ENCODE results near the gene OPALIN. TPM values are rescaled to one million over a fixed set of nuclear protein-coding genes. Genes with fewer than 3 reads are reported as not detected.
"Not testable (repeated sequence)": the region's sequence is repeated elsewhere in the genome, so short reads cannot be mapped to it uniquely, and the experiment has no call there.

The OPALIN gene
- total RNA-seq, 1 donor from 2014 or later = 1.4 TPM

DNA sequence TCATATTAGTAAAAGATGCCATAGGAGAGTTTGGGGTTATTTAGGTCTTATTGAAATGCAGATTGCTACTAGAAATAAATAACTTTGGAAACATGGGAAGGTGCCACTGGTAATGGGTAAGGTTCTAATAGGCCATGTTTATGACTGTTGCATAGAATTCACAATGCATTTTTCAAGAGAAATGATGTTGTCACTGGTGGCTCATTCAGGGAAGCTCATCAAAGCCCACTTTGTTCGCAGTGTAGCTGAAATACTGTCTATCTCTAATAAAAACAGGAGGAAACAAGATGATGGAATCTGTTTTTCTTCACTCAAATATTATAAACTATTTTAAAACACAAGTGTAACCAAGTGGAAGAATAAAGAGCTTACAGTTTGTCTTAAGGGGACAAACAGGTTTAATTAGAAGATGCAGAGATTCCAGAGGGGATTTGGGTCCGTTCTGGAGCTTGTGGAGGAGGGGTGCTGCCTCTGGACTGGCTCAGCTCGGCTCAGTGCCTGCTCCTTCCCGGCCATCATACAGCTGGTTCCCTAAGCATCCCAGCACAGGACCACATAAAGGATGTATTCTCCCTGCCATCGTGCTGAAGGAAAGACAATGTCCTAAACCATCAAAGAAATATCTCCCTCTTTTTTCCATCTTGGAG is 20.4 kb downstream of the OPALIN start:
- no peak for DNase-seq (ENCODE audit: low spot score)

DNA sequence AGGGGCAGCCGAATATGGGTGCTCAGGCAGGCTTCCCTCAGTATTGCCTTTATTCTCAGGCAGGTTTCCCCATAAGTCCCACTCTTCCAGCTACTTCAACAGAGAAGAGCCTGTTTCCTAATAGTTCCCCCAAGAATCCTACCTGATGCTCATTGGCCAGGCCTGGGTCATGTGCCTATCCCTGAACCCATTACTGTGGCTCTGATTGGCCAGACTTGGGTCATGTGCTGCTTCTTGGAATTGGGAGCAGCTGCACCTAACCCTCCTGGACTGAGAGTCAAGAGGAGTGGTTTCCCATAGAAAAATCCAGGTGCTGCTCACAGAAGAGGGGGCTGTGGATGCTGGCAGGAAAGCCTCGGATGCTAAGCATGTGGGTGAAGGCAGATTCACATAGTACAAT is 21.7 kb downstream of the OPALIN start:
- DNase-seq (ENCODE audit: low spot score) = no peak

DNA sequence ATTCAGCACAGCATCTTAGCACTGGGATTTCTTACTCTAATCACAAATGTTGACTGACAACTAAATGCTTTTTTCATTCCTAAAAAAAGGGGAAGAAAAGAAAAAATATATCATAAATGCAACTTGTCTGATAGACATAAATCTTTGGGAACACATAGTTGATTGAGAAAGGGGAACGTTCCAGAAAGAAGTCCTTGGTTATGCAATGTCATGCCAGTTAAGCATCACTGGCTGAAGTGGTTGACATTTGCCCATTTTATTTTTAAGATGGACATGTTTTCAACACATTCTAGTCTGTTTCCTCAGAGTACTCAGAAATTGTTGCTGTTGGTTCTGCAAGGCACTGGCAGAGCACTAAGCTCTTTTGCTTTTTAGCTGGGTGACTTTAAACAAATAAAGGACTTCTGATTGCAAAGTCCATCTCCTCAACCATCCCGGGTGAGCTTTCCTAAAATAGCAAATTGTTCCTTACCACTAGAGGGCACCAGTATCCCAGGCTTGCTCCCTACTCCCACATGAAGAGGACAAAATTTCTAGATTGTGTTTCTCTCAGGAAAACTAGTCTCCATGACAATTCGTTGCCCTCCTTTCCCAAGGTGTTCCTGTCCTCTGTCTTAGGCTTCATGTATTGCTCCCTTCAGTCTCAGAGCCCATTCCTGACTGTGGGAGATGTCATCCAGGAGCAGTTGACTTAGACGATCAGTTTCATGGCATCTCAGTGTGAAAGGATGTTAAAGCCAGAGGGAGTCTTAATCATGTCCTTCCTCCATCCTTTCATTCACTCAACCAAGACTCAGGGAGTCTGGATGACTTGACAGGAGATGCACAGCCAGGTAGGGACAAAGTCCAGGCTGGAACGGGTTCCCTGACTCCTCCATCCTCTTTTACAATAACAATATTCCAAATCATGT is 23.9 kb downstream of the OPALIN start:
- DNase-seq (ENCODE audit: low spot score) = peak; percentile 29

DNA sequence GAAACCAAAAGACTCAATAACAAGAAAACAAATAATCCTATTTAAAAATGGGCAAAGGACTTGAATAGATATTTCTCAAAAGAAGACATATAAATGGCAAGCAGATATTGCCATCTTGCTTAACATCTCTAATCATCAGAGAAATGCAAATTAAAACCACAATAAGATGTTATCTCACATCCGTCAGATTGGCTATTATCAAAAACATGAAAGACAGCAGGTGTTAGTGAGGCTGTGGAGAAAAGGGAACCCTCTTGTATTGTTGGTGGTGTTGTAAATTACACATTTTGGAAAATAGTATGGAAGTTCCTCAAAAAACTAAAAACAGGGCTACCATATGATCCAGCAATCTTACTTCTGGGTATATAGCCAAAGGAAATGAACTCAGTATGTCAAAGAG is 25.7 kb downstream of the OPALIN start:
- no peak for DNase-seq (ENCODE audit: low spot score)

DNA sequence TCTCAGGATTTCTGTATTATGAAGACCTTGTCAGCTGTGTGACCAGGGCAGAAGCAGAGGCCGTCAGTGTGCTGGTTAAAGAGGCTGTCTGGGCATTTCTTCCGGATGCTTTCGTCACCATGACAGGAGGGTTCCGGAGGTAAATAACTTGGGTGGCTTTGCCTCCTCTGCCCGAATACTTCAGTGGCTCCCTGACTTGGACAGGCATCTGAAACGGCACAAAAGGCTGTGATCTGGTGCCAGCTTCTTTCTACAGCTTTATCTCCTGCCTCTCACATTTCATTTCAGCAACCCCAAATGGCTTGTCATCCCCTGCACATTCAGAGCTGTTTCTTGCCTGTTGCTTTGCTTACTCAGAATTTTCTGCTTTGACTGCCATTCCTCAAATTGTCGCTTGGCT is 31.3 kb downstream of the OPALIN start:
- DNase-seq (ENCODE audit: low spot score) = no peak

DNA sequence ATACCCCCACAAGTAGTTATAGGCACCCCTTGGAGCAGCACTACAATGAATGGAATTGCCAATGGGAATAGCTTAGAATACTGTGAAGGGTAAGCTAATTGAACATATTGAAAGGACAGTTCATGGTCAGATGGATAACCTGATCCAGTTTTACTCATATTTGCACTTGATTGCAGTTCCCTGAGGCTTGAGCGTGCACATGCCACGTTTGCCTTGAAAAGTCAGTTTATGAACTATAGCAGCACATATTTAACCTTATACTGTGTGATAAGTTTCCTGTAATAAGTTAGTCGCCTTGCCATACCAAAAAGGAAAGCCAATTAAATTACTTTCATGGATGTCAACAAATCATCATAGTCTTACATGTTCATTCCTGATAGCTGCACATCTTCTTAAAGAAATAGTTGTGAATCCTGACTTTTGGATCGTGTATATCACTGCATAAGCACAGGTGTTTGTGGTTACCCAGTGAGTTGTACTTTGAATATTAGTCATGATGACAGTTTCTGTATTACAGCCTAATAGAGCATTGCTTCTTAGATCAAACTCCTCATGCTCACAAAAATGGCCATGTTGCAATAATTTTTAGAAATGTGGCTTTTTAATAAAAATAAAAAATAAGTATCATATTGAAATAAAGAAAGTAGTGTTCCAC is 33.0 kb downstream of the OPALIN start:
- no peak for DNase-seq (ENCODE audit: low spot score)

DNA sequence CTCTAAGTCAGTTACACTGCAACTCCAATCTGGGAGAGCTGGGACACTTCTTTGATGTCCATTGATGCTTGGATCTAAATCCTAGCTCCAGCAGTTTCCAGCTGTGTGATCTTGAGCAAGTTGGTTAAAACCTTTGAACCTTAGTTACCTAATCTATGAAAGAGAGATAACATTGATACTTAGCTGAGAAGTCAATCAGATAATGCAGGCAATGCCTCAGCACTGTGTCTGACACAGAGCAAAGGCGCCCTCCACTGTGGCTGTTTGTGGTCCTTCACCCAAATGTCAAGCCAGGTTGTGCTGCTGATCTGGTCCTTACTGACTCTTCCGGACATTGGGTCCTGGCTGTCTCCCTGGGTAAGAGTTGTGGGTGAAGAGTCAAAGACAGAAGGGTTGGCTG is 34.4 kb downstream of the OPALIN start:
- DNase-seq (ENCODE audit: low spot score) = no peak

DNA sequence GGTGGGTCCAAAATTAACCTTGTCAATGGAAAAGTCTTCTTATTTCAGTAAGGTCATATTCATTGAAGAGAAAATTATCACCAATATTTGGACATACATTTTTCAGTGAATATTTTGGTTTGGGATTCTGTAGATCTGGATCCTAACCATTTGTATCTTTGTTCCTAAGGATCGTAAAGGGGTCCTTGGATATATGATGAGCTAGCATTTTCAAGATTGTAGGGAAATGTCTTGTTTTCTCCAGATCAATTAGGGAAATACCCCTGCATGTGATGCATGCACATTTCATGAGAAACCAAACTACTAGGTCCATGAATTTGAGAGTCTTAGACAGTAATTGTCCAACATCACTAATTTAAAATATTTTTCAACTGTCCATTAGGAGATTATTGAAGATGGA is 36.5 kb downstream of the OPALIN start:
- no peak for DNase-seq (ENCODE audit: low spot score)

DNA sequence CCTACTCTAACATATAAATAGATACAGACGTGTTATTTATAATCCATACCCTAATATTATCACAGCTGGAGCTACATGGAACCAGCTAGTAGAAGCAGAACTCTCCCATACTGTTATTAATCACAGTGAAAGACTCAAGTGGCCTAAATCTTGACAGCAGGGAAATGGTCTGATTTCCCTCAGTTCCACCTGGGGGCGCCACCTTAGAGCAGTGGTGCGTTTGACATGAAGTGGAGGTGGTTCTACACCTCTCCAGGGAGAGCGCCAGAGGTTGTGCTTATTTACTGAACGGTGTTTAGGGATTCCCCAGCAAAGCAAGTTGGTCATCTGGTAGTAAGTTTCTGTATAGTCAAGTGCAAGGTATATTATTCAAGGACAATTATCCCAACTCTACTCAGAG is 37.0 kb downstream of the OPALIN start:
- no peak for DNase-seq (ENCODE audit: low spot score)

DNA sequence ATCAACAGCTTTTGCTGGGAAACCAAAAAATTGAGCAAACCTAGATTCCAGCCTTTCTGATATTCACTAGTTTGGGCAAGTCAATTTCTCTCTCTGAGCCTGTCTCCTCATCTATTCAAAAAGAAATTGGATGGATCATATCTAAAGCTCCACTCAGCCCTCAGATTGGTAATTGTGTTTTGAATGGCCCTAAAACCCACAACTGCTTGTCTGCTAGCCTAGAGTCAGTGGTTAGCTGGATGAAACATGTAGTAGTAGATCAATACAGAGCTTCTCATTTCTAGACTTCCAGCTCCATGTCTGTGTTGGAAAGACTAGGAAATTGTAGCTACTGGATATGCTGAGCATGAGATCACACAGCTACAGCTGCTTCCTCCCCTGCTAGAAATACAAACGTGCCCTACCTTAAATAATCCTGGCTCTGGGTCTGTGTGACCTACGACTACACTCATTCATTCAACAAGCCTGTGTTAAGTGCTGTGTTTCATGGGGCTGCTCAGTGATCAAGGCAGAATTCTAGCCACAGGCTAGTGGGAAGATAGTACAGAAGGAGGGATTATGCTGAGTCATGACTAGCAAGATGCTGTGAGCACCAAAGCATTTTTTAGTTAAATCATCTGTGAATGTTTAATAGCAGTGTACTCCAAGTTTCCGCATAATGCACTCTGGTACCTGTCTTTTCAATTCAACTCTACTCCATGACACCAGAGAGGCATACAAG is 38.9 kb downstream of the OPALIN start:
- DNase-seq (ENCODE audit: low spot score) = peak; percentile 17

DNA sequence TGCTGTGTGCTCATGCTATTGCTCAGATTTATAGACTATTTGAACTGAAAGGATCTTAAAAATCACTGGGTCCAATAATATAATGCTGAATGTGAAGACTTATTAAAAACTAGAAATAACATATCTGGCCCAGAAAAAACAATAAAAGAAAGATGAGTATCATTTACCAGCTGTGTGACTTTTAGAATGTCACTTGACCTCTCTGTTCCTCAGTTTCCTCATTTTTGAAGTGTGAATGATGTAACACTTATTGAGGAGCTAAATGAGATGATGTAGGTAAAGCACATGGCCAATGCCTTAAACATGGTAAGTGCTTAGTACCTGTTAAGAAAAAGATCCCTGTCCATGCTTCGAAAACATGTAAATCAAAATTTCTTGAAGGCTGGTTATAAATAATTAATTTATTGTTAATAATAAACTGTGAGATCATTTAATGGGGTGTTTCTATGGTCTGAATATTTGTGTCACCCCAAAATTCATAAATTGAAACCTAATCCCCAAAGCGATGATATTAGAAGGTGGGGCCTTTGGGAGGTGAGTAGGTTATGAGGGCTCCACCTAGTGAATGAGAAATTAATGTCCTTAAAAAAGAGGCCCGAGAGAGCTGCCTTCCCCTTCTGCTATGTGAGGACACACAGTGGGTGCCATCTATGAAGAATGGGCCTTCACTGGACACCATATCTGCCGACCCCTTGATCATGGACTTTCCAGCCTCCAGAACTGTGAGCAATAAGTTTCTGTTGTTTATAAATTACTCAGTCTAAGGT is 41.6 kb downstream of the OPALIN start:
- no peak for DNase-seq (ENCODE audit: low spot score)

DNA sequence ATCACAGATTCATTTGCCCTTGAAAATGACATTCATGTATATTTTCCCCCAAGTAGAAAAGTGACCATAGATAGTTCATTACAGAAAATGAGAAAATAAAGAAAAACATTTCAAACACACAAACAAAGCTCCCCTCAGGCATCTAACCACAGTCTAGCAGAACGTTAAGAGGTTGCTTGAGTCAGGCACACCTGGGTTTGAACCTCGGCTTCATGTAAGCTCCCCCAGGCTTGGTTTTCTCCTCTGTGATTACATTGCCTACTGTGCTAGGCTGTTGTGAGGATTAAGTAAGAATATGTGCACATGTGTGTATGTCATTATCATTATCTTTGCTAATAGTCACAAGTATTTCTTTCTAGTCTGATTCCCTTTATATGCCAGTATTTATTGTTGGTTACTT is 45.5 kb downstream of the OPALIN start:
- DNase-seq (ENCODE audit: low spot score) = no peak

DNA sequence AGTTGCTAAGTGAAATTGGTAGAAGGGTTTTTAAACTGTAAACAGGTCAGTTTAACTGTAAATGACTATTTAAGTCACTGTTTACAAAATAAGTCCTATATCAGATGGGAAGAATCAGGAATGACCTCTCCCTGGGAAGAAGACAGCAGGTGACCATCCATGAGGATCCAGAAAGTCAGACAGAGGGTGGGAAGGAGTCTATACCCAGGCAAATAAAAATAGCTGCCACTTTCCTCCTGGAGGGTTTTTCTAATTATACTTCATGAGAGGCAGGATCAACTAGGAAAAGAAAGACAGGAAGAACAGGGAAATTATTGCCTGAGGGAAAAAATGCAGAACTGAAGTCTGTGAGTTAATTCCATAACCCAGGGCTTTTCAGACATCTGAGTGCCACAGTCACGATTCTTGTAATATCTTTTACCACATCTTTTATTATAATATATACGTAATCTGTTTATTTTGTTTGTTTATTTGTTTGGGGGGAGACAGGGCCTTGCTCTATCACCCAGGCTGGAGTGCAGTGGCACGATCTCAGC is 47.6 kb downstream of the OPALIN start:
- DNase-seq (ENCODE audit: low spot score) = no peak

DNA sequence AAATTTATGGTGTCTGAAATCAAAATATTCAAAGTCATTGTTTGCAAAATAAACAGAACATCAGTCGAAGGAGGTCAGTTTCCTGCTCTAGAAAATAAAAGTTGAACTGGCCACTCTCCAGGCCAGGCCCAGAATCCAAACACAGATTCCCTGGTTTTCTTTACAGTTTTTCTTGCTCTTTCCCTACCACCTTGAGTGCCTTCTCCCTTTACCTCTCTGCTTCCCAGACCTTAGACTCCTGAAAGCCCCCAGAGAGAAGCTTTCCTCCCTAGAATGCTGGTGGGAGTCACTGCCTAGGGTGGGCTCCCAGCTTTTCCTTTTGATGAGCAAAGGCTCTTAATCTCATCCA is 48.5 kb downstream of the OPALIN start:
- no peak for DNase-seq (ENCODE audit: low spot score)

DNA sequence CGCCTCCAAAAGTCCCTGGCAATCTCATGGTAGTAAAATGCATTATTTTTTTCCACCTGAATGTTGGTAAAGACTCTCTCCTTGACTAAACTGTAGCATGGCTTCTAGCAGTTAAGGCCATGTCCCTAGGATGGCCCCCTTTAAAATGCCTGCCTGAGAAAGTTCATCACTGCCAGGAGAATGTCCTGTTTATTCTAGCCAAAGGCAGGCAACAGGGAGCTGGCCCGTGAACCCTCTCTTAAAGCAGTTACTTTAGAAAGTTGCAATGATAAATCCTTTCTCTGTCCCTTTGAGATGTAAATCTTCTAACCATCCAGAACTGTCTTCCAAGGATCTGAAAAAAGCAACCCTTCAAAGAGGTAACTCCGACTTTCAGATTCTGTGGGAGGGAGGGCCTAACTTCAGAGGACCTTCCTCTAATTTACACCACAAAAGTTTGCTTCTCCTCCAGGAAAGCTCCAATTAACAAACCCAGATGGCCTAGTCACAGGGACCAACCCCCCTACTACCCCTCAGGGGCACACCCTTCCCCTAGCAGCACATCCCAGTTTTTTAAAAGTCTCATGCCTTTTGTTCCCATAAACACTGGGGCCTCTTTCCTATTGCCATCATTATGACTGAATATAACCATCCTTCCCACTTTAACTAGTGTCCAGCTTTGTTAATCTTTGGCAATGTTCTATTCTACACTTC is 49.0 kb downstream of the OPALIN start:
- DNase-seq (ENCODE audit: low spot score) = no peak

DNA sequence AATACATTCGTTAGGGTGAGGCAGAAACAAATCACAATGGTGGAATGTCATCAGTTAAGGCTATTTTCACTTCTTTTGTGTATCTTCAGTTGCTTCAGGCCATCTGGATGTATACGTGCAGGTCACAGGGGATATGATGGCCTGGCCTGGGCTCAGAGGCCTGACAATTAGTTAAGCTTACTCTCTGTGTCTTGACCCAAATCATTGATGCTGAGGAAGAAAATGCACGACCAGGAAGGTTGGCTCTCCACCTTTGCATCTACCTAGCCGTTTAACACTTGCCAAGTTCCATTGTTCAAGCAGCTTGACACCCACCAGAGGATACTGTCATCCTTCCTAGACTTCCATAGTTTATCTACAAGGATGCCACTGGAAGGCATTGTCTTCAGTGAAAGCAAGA is 49.9 kb downstream of the OPALIN start:
- not testable (repeated sequence) for DNase-seq (ENCODE audit: low spot score)

DNA sequence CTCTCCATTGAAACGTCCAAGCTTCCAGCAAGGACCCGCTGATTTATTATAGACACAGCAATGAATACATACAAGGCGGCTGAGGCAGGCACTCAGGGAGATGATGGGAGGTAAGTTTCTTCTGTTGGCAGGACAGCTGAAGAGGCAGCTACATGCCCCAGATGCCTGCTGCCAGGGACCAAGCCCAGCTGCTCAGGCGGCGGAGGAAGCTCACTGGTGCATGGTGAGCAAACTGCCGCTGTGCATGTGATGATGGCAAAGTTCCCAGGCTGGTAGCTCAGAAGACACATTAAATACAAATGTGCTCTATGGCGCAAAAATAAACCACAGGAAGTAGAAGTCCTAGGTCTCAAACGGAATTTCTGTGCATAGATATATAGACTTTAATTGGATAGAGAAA is 52.3 kb downstream of the OPALIN start:
- DNase-seq (ENCODE audit: low spot score) = no peak

DNA sequence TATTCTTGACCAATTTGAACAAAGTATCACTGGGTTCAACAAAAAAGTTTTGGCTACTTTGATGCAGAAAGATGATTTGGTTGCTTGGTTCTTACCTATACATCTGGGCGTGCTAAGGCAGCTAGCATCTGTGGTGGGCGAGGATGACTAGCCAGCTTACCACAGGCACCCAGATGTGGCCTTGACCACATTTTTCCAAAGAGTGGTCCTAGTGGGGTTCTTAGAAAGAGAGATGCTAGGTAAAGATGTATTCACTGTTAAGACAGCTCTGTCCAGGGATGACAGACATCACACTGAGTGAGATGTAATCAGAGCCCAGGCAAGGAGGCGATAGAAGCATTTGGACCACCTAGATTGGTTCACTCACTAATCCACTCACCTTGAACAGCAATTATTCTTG is 53.8 kb downstream of the OPALIN start:
- DNase-seq (ENCODE audit: low spot score) = no peak

DNA sequence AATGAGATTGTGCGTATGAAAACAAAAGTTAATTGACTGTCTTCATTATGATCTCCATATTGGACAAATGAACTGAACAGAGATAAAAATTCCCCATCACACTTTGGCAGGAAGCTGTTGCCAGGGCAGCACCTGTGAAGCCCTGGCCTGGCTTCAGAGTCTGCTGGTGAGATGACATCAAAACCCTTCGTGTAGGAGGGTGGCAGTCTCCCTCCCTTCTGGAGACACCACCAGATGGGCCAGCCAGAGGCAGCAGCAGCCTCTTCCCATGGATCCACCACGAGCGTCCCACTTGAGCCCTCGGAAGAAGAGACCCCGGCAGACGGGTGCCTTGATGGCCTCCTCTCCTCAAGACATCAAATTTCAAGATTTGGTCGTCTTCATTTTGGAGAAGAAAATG is 54.6 kb downstream of the OPALIN start, which contains the start of gene DNTT:
TSS of gene DNTT (plus strand) at position 205 of the 400 bp plus-strand sequence. CDS start at position 269, 64 bp downstream.
- DNase-seq (ENCODE audit: low spot score) = no peak

DNA sequence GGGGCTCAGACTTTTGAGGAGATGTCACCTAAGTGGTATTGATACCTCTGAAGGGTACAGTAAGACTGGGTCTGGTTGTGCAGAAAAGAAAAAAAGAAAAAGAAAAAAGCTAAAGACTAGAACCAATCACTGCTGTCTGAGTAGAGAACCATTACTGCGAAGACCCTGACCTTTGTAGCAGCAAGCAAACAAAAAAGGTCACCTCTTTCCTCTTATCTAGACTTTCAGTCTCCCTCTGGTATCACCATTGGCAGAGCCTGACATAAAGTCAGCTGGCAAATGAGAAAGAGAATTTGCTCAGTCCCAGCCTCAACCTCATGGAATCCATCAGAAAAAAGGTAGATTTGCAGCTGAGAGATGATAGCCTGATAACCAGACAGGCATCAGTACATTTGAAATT is 57.2 kb downstream of the OPALIN start:
- no peak for DNase-seq (ENCODE audit: low spot score)

Measured in umbilical cord (tissue), 2 donors.